HG03039 (cell line): ENCODE data around the gene SRP19.
"Not testable (repeated sequence)": the region's sequence is repeated elsewhere in the genome, so short reads cannot be mapped to it uniquely, and the experiment has no call there.

Experiments used
- ATAC-seq: cut with Tn5 transposase; IDR thresholded peaks from one replicate; pipeline ENCODE4 v1.9.1; 2021; ENCODE audit warnings: mild to moderate bottlenecking, moderate library complexity; ENCODE audit not compliant: unreplicated experiment

SRP19 gene

GRCh38 chr5:112860929-112861637, at the start of gene SRP19:
Gene SRP19 (plus strand): TSS chr5:112861287. CDS start chr5:112861377, 90 bp downstream.
- peak; percentile 96 for ATAC-seq

GRCh38 chr5:112812549-112812948, 48.5 kb upstream of the SRP19 start:
- ATAC-seq = no peak

GRCh38 chr5:112820246-112820645, 40.8 kb upstream of the SRP19 start:
- ATAC-seq = no peak

GRCh38 chr5:112822456-112822855, 38.6 kb upstream of the SRP19 start:
- ATAC-seq = no peak

- no peak for ATAC-seq
Observed at GRCh38 chr5:112823181-112823580, 37.9 kb upstream of the SRP19 start.

GRCh38 chr5:112823656-112824055, 37.4 kb upstream of the SRP19 start:
- ATAC-seq = no peak

GRCh38 chr5:112824197-112824596, 36.9 kb upstream of the SRP19 start:
- ATAC-seq = no peak

GRCh38 chr5:112830378-112830777, 30.7 kb upstream of the SRP19 start:
- ATAC-seq = no peak

- ATAC-seq = no peak
Observed at GRCh38 chr5:112833971-112834370, 27.1 kb upstream of the SRP19 start.

GRCh38 chr5:112844489-112844888, 16.6 kb upstream of the SRP19 start:
- ATAC-seq = no peak

- ATAC-seq = no peak
Observed at GRCh38 chr5:112846556-112846955, 14.5 kb upstream of the SRP19 start.

- ATAC-seq = no peak
Observed at GRCh38 chr5:112847306-112847705, 13.8 kb upstream of the SRP19 start.

GRCh38 chr5:112848116-112848811, 12.8 kb upstream of the SRP19 start:
- ATAC-seq = peak; percentile 97

GRCh38 chr5:112849912-112850311, 11.2 kb upstream of the SRP19 start:
- no peak for ATAC-seq

GRCh38 chr5:112854651-112855050, 6.4 kb upstream of the SRP19 start:
- no peak for ATAC-seq

- ATAC-seq = no peak
Observed at GRCh38 chr5:112857866-112858265, 3.2 kb upstream of the SRP19 start.

GRCh38 chr5:112860571-112860928, 537 bp upstream of the SRP19 start:
- not testable (repeated sequence) for ATAC-seq

- no peak for ATAC-seq
Observed at GRCh38 chr5:112861638-112861985, 525 bp downstream of the SRP19 start.

GRCh38 chr5:112862085-112862484, 998 bp downstream of the SRP19 start:
- no peak for ATAC-seq

- no peak for ATAC-seq
Observed at GRCh38 chr5:112863549-112863948, 2.5 kb downstream of the SRP19 start.

GRCh38 chr5:112865128-112865527, 4.0 kb downstream of the SRP19 start:
- no peak for ATAC-seq

- no peak for ATAC-seq
Observed at GRCh38 chr5:112866739-112867138, 5.7 kb downstream of the SRP19 start.

GRCh38 chr5:112867411-112867810, 6.3 kb downstream of the SRP19 start:
- ATAC-seq = no peak
